Measurements from ENCODE around the gene NVL.
A peak's percentile ranks its signal among the peaks of the same experiment; 100 is the strongest.

DNA sequence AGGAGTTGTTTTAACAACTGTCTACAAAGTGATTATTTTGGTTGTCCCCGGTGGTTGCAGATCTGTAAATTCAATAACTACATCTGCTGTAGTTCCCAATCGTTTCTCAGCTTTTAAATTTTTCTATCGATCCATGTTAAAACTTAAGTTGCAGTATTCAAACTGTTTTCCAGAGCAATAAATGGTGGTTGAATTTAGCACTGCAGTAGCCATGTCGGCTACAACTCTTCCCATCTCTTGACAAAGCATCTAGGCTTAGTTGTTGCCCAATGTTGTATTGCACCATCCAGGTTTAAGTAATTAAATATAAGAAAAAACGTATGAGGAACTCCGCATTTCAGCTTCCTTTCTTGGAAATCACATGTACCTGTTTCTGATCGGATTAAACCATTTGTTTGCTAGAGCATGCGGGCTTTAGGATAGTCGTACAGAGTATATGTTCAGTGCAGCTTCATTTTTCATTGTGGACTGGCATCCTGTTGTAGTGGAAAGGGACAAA, 27.7 kb upstream of the NVL start:
- TF ChIP-seq POLR2A (IDR thresholded peaks at IDR 0.05; ENCODE audit: low read length) (peak; percentile 23), GATA1 (IDR thresholded peaks at IDR 0.05; ENCODE audit: low read depth, low read length) (no peak)
